ENCODE results near the gene GID8.

The GID8 gene

DNA sequence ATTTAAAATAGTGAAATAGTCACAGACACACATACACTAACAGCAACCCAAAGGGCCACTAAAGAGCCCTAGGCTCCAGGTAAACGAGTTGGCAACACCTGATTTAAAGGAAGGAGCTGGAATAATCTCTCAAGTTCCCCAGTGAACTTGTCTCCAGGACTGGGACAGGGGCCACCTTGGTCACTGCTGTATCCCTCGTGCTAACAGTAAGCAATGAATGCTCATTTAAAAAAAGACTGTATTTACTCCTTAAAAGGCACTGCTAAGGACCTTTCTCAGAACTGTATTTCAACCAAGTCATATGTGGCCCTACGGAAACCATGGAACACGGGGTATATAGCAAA, 12.9 kb upstream of the GID8 start:
- H3K4me3 ChIP-seq (ENCODE audit: low read length): peak overlapping the region; percentile 82
- H3K27me3 ChIP-seq (ENCODE audit: control insufficient read depth, insufficient read depth, low read length): no peaks in the 10 kb centered on the region
- peaks cover 47% of the 10 kb centered on the region for H3K4me1 ChIP-seq (ENCODE audit: control insufficient read depth, insufficient read depth, low read length)
- peak overlapping the region; percentile 96 for H3K9ac ChIP-seq (ENCODE audit: low read depth, low read length)
- H3K9me3 ChIP-seq (replicated peaks; ENCODE audit: low read length): no peaks in the 10 kb centered on the region
- peak overlapping the region; percentile 98 for H3K4me2 ChIP-seq (ENCODE audit: low read length)
- H3K36me3 ChIP-seq (ENCODE audit: insufficient read depth, low read length): no peaks in the 10 kb centered on the region

DNA sequence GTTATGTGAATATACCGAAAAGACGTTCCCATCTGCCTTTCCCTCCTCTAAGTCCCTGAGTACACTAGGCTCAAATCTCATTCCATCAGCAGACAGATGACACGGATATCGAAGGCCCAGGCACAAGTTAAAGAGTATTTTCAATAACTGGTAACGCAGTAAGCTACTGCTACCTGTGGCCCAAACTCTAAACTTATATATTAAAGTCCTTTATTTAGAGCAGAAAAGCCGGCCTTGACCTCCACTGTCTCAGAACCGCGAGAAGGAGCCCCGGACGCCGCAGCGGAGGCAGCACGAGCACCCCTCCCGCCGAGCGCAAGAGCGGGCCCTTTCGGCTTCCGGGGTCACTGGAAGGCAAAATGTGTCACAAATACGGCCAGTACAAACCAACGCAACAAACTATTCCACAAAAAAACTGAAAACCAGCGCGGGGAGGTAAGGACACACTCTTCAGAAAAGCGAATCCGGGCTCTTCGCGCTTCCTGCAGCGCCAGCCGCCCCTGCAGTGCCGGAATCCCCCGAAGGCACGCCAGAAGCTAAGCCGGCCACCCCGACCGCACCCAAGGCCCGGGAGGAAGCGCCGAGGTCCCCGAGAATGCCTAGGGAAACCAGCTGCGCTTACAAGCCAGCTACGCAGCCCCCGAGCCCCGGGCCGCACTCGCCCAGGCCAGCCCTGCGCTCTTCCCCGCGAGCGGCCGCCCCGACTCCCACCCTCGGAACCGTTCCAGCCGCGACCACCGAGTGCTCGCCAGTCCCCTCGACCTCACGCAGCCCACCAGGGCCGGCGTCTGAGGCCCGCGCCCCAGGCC, 12.3 kb upstream of the GID8 start:
- H3K9me3 ChIP-seq (replicated peaks; ENCODE audit: low read length): no peaks in the 10 kb centered on the region
- no peaks in the 10 kb centered on the region for H3K36me3 ChIP-seq (ENCODE audit: insufficient read depth, low read length)
- H3K4me1 ChIP-seq (ENCODE audit: control insufficient read depth, insufficient read depth, low read length): peaks cover 47% of the 10 kb centered on the region
- peak overlapping the region; percentile 98 for H3K4me2 ChIP-seq (ENCODE audit: low read length)
- peak overlapping the region; percentile 82 for H3K4me3 ChIP-seq (ENCODE audit: low read length)
- H3K9ac ChIP-seq (ENCODE audit: low read depth, low read length): peak overlapping the region; percentile 96
- H3K27me3 ChIP-seq (ENCODE audit: control insufficient read depth, insufficient read depth, low read length): no peaks in the 10 kb centered on the region

DNA sequence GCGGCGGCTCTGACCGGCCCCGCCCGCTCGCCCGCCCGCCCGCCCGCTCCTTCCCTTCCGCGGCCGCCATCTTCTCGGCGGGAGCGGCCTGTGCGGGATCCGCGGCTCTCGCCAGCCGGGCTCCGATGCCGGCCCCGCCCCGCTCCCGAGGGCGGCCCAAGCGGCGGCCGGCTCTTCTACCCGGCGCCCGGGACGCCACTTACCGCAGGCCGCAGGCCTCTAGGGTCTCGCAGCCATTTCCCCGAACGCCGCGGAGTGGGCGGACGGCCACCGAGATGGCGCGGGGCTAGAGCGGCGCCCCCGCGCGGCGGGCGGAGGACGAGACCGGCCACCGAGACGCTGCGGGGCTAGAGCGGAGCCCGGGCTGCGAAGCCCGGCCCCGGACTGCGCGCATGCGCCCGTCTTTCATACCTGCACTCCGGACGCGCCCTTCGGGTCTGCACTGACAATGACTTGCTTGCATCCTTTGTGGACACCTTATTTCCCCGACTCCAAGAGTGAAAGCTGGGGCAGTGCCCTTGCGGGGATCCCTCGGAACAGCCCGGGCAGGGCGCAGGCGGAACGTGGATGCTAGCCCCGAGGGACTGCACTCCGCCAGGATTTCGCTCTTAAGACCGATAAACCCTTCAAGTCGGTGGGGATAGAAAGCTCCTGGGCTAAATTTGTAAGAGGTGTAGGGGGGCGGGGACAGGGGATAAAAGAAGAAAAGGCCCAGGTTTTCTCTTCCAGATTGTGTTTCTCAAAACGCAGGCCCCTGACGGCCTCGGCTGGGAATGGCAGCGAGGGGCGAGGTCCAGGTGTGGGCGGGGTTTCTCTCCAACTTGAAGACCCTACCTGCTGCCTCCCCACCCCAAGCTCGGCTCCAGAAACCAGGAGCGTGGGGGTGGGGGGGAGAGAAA, 11.5 kb upstream of the GID8 start, which contains the start of gene DIDO1:
TSS of gene DIDO1 (minus strand) at position 277 of the 899 bp plus-strand sequence.
- H3K9me3 ChIP-seq (replicated peaks; ENCODE audit: low read length): no peaks in the 10 kb centered on the region
- H3K9ac ChIP-seq (ENCODE audit: low read depth, low read length): peak within 1 kb of the TSS; percentile 96
- no peaks in the 10 kb centered on the region for H3K36me3 ChIP-seq (ENCODE audit: insufficient read depth, low read length)
- H3K4me1 ChIP-seq (ENCODE audit: control insufficient read depth, insufficient read depth, low read length): peaks cover 42% of the 10 kb centered on the region
- peak within 1 kb of the TSS; percentile 82 for H3K4me3 ChIP-seq (ENCODE audit: low read length)
- no peaks in the 10 kb centered on the region for H3K27me3 ChIP-seq (ENCODE audit: control insufficient read depth, insufficient read depth, low read length)
- H3K4me2 ChIP-seq (ENCODE audit: low read length): peak within 1 kb of the TSS; percentile 98

DNA sequence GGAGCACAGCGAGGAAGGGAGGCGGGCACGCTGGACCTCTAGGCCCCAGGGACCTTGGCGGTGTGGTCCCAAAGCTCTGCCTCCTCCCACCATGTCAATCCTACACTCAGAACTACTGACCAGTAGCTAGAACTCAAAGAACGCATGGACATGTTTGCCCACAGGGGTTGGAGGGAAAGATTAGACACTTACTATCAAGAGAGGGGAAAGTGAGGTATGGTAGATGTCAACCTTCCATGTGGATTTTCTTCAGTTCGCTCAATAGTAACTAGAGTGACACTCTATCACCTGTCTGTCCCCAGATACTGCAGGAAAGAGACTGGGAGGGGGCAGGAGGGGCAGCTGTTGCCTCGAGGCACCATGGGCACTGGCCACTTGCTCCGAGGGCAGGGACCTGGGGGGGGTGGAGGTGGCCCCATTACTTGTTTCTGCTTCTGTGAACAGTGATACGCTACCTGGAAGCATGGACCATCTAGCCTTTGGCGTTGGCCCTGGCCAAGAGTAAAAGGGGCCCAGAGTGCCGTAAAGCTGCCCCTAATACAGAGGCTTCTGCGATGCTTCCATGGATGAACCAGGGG, 10.7 kb upstream of the GID8 start:
- H3K9ac ChIP-seq (ENCODE audit: low read depth, low read length): peak overlapping the region; percentile 96
- H3K9me3 ChIP-seq (replicated peaks; ENCODE audit: low read length): no peaks in the 10 kb centered on the region
- no peaks in the 10 kb centered on the region for H3K27me3 ChIP-seq (ENCODE audit: control insufficient read depth, insufficient read depth, low read length)
- peaks cover 40% of the 10 kb centered on the region for H3K4me1 ChIP-seq (ENCODE audit: control insufficient read depth, insufficient read depth, low read length)
- peak overlapping the region; percentile 82 for H3K4me3 ChIP-seq (ENCODE audit: low read length)
- H3K4me2 ChIP-seq (ENCODE audit: low read length): peak overlapping the region; percentile 93
- no peaks in the 10 kb centered on the region for H3K36me3 ChIP-seq (ENCODE audit: insufficient read depth, low read length)

DNA sequence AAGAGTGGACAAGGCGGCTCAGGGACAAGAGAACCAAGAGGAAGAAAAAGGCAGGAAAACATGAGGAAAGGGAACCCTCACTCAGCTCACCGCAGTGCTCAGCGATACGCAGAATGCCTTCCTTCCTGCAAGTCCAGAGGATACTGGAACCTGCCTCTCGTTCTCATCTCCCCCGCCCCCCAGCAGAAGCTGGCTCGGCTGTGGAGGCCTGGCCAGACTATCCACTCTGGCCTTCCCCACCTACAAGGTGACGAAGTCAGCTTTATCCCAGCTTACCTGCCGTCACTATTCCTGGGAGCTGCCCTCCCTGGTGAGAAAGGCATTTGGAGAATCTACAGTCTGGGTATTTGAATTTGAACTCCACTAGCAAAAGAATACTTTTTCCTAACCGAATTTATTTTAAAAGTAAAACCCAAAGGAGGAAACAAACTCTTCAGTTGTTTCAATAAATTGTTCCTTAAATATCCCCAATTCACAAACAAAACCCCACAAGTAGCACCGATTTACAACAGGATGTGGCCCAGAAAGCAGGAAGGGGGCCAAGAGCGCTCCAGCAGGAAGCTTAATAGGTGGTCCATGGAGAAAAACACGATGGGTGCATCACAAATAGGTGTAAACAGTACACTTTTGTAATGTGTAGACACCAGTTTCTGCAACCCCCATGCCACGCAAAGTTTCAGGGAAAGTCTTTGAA, 9.6 kb upstream of the GID8 start:
- no peaks in the 10 kb centered on the region for H3K36me3 ChIP-seq (ENCODE audit: insufficient read depth, low read length)
- peak overlapping the region; percentile 18 for H3K4me2 ChIP-seq (ENCODE audit: low read length)
- no peaks in the 10 kb centered on the region for H3K27me3 ChIP-seq (ENCODE audit: control insufficient read depth, insufficient read depth, low read length)
- no peaks in the 10 kb centered on the region for H3K9me3 ChIP-seq (replicated peaks; ENCODE audit: low read length)
- H3K9ac ChIP-seq (ENCODE audit: low read depth, low read length): no peak overlapping the region
- H3K4me3 ChIP-seq (ENCODE audit: low read length): no peak overlapping the region
- peaks cover 28% of the 10 kb centered on the region for H3K4me1 ChIP-seq (ENCODE audit: control insufficient read depth, insufficient read depth, low read length)

DNA sequence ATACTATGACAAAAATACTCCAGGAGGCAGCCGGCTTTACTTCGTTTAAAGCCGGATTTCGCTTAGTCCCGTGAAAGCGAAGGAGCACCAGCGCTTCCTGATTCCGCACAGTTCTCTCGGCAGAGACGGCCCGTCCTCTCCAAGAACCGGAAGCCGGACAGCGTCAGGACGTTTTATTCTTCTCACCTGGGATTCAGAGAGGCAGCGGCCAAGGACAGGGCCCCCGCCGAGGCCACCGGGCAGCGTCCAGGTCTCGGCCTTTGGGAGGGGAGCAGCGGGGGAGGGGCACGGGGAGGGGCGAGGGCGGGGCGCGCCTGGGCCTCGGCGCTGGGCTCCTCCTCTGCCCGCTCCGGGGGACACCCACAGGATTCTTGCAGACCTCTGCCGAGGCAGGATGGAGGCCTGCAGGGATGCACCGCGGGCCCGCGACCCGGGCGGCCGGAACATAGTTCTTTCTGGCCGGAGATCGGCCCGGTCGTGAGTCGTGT, 8.9 kb upstream of the GID8 start:
- Histone ChIP-seq H3K4me2 (ENCODE audit: low read length) (peak overlapping the region; percentile 73), H3K27me3 (ENCODE audit: control insufficient read depth, insufficient read depth, low read length) (no peaks in the 10 kb centered on the region), H3K9me3 (replicated peaks; ENCODE audit: low read length) (no peaks in the 10 kb centered on the region), H3K36me3 (ENCODE audit: insufficient read depth, low read length) (peaks cover 1% of the 10 kb centered on the region), H3K9ac (ENCODE audit: low read depth, low read length) (peak overlapping the region; percentile 18), H3K4me1 (ENCODE audit: control insufficient read depth, insufficient read depth, low read length) (peaks cover 21% of the 10 kb centered on the region), H3K4me3 (ENCODE audit: low read length) (peak overlapping the region; percentile 39)

DNA sequence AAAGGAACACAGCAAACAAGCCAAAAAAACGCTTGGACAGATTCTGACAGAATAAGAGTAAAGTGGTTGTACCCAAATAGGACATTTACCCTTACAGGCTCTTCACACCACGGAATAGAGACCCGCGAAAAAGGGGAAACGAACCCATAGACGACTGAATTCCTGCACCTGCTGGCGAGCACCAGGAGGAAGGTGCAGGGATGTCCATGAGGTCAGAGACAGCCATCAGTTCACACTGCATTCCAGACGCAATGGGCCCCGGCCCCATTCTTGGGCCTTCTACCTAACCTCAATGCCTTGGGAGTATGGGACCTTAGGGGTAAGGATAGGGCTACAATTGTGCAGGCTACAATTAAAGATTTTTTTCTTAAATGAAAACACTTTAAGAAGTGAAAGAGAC, 6.5 kb upstream of the GID8 start:
- H3K36me3 ChIP-seq (ENCODE audit: insufficient read depth, low read length): peaks cover 19% of the 10 kb centered on the region
- H3K9me3 ChIP-seq (replicated peaks; ENCODE audit: low read length): no peaks in the 10 kb centered on the region
- peaks cover 16% of the 10 kb centered on the region for H3K4me1 ChIP-seq (ENCODE audit: control insufficient read depth, insufficient read depth, low read length)
- no peak overlapping the region for H3K4me3 ChIP-seq (ENCODE audit: low read length)
- no peaks in the 10 kb centered on the region for H3K27me3 ChIP-seq (ENCODE audit: control insufficient read depth, insufficient read depth, low read length)
- no peak overlapping the region for H3K9ac ChIP-seq (ENCODE audit: low read depth, low read length)
- H3K4me2 ChIP-seq (ENCODE audit: low read length): no peak overlapping the region

DNA sequence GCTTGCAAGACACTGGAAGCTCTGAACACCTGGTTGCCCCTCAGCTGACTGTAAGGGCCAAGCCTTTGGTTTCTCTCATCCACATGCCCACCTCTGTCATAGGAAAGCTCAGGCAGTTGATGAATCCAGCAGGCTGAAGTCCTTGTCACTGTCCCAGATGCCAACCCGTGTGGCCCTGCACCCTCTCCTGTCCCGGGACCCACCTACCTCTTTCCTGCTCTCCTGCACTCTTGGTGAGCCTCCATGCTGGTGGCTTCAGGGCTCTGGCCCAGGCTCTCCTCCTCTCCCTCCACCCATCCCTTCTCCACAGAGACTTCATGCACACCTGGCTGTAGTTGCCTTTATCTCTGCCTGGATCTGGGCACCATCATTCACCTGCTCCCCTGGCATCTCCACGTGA, 4.0 kb upstream of the GID8 start:
- H3K4me1 ChIP-seq (ENCODE audit: control insufficient read depth, insufficient read depth, low read length): peaks cover 11% of the 10 kb centered on the region
- H3K4me3 ChIP-seq (ENCODE audit: low read length): no peak overlapping the region
- H3K9me3 ChIP-seq (replicated peaks; ENCODE audit: low read length): no peaks in the 10 kb centered on the region
- H3K27me3 ChIP-seq (ENCODE audit: control insufficient read depth, insufficient read depth, low read length): no peaks in the 10 kb centered on the region
- no peak overlapping the region for H3K9ac ChIP-seq (ENCODE audit: low read depth, low read length)
- no peak overlapping the region for H3K4me2 ChIP-seq (ENCODE audit: low read length)
- H3K36me3 ChIP-seq (ENCODE audit: insufficient read depth, low read length): peaks cover 19% of the 10 kb centered on the region

DNA sequence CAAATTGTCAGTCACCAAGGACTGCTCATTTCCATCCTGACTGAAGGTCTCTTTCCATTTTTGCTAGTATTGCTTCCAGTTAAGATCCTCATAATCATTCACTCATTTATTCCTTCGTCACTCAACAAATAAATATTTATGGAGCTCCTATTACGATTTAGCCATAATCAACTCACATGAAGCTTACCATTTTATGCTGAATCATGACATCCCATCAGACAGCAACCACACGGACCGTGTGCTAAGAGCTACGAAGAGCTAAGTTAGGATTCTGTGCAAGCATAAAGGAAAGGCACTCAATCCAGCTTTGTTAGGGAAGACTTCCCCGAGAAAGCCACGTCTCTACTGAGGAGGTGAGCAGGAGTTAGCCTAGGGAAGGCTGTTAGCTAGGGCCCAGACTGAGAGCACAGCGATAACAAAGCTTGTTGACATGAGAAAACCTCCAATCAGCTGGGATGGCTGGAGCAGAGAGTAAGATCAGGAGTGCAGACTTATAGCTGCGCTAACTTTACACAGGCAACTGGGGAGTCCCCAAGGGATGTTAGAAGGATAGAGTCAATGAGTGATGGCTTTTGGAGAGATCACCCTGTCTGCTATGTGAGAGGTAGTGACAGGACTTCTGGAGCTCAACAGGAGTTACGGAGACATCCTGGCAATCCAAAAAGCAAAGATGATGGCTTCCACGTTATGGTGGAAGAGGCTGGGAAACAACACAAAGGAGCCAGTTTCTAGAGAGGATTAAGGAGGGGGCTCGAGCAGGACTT, 2.6 kb upstream of the GID8 start:
- no peaks in the 10 kb centered on the region for H3K9me3 ChIP-seq (replicated peaks; ENCODE audit: low read length)
- peaks cover 19% of the 10 kb centered on the region for H3K36me3 ChIP-seq (ENCODE audit: insufficient read depth, low read length)
- no peaks in the 10 kb centered on the region for H3K27me3 ChIP-seq (ENCODE audit: control insufficient read depth, insufficient read depth, low read length)
- H3K9ac ChIP-seq (ENCODE audit: low read depth, low read length): no peak overlapping the region
- H3K4me3 ChIP-seq (ENCODE audit: low read length): no peak overlapping the region
- H3K4me2 ChIP-seq (ENCODE audit: low read length): peak overlapping the region; percentile 81
- H3K4me1 ChIP-seq (ENCODE audit: control insufficient read depth, insufficient read depth, low read length): peaks cover 19% of the 10 kb centered on the region

DNA sequence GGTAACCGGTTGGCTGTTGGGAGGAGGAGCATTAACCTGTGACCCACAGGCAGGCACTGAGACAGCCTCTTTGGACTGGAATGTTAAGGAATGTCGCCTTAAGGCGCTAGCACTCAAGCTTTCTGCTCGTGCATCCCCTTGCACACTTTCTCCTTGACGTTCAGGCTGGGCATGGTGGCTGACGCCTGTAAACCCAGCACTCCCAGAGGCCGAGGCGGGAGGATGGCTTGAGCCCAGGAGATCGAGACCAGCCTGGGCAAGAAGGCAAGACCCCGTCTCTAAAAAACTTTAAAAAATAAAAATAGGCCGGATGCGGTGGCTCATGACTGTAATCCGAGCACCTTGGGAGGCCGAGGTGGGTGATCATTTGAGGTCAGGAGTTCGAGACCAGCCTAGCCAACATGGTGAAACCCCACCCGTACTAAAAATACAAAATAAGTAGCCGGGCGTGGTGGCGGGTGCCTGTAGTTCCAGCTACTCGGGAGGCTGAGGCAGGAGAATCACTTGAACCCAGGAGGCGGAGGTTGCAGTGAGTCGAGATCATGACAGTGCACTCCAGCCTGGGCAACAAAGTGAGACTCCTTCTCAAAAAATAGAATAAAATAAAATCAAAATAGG, 1.9 kb upstream of the GID8 start:
- no peak overlapping the region for H3K9ac ChIP-seq (ENCODE audit: low read depth, low read length)
- peaks cover 19% of the 10 kb centered on the region for H3K36me3 ChIP-seq (ENCODE audit: insufficient read depth, low read length)
- H3K4me2 ChIP-seq (ENCODE audit: low read length): peak overlapping the region; percentile 81
- H3K9me3 ChIP-seq (replicated peaks; ENCODE audit: low read length): no peaks in the 10 kb centered on the region
- H3K27me3 ChIP-seq (ENCODE audit: control insufficient read depth, insufficient read depth, low read length): no peaks in the 10 kb centered on the region
- H3K4me3 ChIP-seq (ENCODE audit: low read length): peak overlapping the region; percentile 82
- peaks cover 19% of the 10 kb centered on the region for H3K4me1 ChIP-seq (ENCODE audit: control insufficient read depth, insufficient read depth, low read length)

Data from skeletal muscle satellite cell (primary cell).